Stimulated activated naive CD4-positive, alpha-beta T cell (primary cell): ENCODE measurements around the gene YAE1.
A peak's percentile ranks its signal among the peaks of the same experiment; 100 is the strongest.

Source experiments
- DNase-seq, 6 experiments: peaks; one replicate each; lab custom pipeline; 2025; lab: John Stamatoyannopoulos, UW

The YAE1 gene

DNA sequence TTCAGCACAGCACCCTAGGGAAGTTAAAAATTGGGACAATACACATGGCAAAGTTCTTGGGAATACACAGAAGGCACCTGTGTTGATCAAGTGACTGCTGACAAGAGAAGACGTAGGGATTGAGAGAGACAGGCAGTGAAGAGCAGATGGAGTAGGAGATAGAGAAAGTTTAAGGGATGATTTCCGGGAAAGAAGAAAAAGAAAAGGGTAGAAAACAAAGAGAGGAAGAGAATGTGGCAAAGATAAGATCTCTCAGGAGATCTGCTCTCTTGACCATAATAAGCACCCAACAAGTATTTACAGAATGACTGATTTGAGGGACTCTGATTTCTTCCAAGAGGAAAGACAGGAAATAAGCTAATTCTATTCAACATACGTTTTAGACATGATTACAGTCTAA, 42.1 kb downstream of the YAE1 start:
- no peak for DNase-seq

DNA sequence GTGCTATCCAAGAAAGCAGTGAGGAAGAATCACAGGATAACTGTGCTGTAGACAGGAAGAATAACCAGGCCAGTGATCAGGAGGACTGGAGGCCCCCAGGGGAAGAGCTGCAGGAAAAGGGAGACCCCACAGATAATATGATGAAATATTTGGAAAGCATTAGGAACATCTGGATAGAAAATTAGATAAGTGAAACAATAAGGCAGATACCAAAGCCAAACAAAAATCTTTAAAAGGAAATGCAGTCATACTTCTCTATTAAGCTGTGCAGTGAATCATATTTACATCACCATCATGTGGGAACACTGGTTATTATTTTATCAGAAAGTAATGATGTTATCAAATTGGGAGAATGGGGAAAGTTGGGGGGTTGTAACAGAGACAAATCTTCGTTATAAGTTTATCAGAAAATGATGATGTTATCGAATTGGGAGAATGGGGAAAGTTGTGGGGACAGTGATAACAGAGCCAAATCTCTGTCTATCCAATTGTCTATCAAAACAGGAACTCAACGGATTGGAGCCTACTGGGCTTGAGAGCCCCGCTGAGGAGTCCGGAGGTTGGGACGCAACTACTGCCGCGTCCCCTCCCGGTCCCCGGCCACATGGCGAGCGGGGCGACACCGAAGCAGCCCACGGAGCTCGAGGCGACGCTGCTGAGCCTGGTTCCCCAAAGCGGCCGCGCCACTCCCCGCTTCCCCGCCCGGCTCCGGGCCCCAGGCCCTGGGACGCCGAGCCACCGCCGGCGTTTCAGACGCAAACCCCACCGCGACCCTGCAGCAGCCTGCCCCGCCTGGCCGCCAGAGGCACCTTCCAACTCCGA, 43.1 kb downstream of the YAE1 start:
- DNase-seq = peak in 4 of 6 experiments; percentile 2 to 38 (median 16)

GRCh38 chr7:39609935-39610263, 43.7 kb downstream of the YAE1 start:
- no peak for DNase-seq

DNA sequence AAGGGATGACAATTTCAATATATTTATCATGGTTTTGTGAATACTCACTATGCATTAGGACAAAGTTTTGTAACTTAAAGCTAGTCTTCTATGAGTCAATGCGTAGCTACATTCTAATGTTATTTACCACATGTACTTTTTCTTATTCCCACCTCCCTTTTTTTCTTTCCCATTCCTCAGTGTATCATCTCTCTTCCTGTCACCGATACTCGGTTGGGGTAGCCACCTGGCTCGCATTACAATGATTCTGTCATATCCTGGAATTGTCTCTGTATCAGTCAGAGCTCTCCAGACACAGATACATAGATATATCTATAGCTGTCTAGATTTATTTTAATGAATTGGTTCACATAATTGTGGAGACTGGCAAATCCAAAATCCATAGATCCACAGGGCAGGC, 47.4 kb downstream of the YAE1 start:
- DNase-seq = no peak

DNA sequence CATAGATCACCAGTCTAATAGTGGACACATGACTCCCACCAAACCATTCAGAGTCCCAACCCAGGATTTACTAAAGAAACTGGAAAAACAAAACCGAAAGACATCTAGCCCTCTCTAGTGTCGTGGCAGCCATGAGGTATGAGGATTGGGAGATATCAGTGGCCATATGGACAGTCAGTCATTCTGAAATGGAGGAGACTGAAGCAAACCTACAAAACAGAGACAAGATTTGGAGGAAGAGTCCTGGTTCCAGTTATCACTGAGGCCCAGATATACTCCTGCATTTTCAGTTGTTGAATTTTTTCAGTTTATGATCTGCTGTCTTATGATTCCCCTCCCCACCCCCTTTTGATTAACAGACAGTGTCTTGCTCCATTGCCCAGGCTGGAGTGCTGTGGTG, 48.1 kb downstream of the YAE1 start:
- DNase-seq = no peak

DNA sequence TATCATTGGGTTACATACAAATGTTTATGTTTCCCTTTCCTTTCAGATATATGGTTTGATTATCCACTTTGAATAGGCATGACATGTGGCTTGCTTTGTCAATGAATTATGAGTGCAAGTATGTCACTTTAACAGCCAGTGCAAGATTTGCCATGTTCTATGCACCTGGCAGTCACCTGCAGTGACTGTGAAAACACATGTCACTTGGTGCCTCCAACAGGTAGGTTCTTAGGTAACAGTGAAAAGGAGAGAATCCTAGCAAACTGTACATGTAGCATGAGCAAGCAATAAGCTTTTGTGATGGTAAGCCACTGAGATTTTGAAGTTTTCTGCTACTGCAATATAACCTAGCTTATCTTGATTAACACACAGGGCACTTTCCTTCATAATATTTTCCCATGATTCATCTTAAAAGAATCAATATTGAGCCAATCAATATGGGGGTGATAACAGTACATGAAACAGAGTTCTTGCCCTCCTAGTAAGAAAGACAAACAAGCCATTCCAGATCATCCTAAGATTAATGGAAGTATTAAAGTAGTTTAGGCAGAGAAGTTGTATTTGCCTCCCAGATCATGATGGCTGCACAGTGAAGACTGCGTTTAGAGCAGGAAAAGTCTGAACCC, 49.3 kb downstream of the YAE1 start:
- no peak for DNase-seq

DNA sequence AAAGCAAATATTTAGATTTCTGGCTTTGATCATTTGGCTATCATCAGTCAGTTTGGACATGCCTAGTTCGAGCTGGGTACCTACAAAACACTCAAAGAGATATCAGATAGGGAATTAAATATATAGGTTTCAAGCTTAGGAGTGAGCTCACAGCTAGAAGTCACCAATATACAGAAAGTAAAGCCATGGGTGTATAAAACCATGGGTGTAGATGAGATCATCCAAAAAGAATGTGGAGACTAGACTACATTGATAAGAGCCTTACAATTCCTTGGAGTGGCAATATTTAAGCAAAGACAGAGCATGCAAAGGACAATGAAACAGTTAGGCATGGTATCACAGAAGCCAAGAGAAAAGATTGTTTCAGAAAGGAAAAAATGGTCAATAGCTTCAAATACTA, 49.9 kb downstream of the YAE1 start:
- no peak for DNase-seq

- DNase-seq = no peak
Measured at GRCh38 chr7:39617005-39617404, 50.8 kb downstream of the YAE1 start.

DNA sequence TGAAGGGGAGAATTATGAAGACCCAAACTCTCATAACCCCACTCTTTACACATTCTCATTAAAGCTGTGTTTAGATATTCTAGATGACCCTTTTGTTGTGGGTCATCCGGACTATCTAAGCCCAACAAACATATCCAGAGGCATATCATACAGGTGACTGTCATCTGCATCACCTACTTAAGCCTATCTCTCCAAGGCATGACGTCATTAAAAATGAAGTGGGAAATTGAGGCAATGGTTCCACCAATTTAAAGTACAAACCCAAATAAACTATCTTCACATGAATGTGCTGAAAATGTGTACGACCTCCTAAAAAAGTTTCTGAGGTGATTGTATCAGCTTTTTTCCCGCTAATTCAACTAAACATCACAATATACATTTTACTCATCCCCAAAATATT, 52.7 kb downstream of the YAE1 start:
- DNase-seq = no peak

GRCh38 chr7:39620486-39620885, 54.3 kb downstream of the YAE1 start:
- DNase-seq = no peak

GRCh38 chr7:39621261-39621660, 55.1 kb downstream of the YAE1 start:
- DNase-seq = no peak

DNA sequence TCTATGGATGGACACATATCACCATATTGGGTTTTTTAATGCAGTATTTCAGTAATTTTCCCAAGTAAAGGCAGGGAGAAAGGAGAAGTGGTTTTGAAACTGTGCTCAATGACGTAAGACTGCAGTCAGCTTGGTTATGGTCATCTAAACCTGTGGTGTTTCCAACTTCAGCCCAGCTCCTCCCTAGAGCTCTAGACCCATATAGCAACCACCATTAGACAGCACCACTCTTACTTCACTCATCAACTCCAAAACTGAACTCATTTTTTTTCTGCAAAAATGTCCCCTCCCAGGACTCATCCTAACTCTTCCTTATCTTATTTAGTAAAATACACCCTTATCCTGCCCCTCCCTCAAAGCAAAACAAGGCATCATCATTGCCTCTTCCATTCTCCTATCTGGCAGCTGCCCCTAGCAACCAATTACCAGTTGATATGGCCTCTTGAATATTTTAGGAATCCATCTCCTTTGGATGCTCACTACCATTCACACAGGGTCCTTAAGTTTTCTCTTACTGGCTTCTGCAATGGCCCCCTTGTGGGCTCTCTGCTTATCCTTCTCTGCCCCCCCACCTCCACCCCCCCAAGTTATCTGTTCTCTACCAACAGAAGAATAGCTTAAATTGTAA, 55.7 kb downstream of the YAE1 start:
- no peak for DNase-seq
